GM12873 (cell line): ENCODE results near the gene PIK3C2G.

Experiments
- CTCF ChIP-seq: IDR thresholded peaks from 2 replicates; pipeline ENCODE4 v1.5.1; 2012; ENCODE audit warnings: low read depth, mild to moderate bottlenecking, moderate library complexity, low read length, control low read depth; ENCODE audit not compliant: insufficient read depth; ENCODE audit errors: missing control alignments

Gene PIK3C2G

GRCh38 chr12:18340786-18341185 is 79.5 kb downstream of the PIK3C2G start:
- TF ChIP-seq CTCF = no peak

GRCh38 chr12:18343708-18344107 is 82.4 kb downstream of the PIK3C2G start:
- no peak for TF ChIP-seq CTCF

GRCh38 chr12:18345021-18345735 is 83.9 kb downstream of the PIK3C2G start:
- no peak for TF ChIP-seq CTCF

- TF ChIP-seq CTCF = no peak
Observed at GRCh38 chr12:18352312-18352711, 91.0 kb downstream of the PIK3C2G start.

- no peak for TF ChIP-seq CTCF
Observed at GRCh38 chr12:18355429-18355828, 94.1 kb downstream of the PIK3C2G start.

- TF ChIP-seq CTCF = no peak
Observed at GRCh38 chr12:18358077-18358476, 96.8 kb downstream of the PIK3C2G start.

GRCh38 chr12:18358930-18359329 is 97.6 kb downstream of the PIK3C2G start:
- TF ChIP-seq CTCF = no peak
